Thyroid gland (tissue), 4 donors: ENCODE measurements around the gene TGFB1. TPM values are rescaled to one million over a fixed set of nuclear protein-coding genes. Genes with fewer than 3 reads are reported as not detected.

Experiments used
- DNase-seq, 2 donors: peaks; one replicate each; pipeline ENCODE4 v3.0.0-alpha.2; 2019
- H3K27ac ChIP-seq, 3 donors: fragments of 200-600 bp; sonication (generic); 1 replicate in 2 of 3; 2 replicates in 1 of 3; pipeline ENCODE4 v1.5.1; 2016 to 2019; ENCODE audit warnings: mild to moderate bottlenecking in 1 of 3, moderate library complexity in 1 of 3
- H3K27me3 ChIP-seq: fragments of 200-600 bp; sonication (generic); one replicate; pipeline ENCODE4 v1.5.1; 2019
- H3K36me3 ChIP-seq, 2 donors: fragments of 200-600 bp; sonication (generic); one replicate each; pipeline ENCODE4 v1.5.1; 2016 to 2019
- H3K4me1 ChIP-seq, 2 donors: fragments of 200-600 bp; sonication (generic); one replicate each; pipeline ENCODE4 v1.5.1; 2017 to 2019
- H3K4me3 ChIP-seq, 3 donors: fragments of 200-600 bp; sonication (generic); replicated peaks in 1 of 3; 1 replicate in 2 of 3; 2 replicates in 1 of 3; pipeline ENCODE4 v1.5.1; 2016; ENCODE audit warnings: mild to moderate bottlenecking in 1 of 3
- H3K9me3 ChIP-seq: fragments of 200-600 bp; sonication (generic); one replicate; pipeline ENCODE4 v1.5.1; 2017
- POLR2A ChIP-seq, 2 donors: fragments of 450-650 bp; IDR thresholded peaks; one replicate each; pipeline ENCODE4 v1.6.1; 2017; ENCODE audit warnings: antibody characterized with exemption in 2 of 2, mild to moderate bottlenecking in 2 of 2, moderate library complexity in 1 of 2
- WGBS, 2 donors: methylation state at CpG; one replicate each; pipeline ENCODE4 v1.1.5; 2017; 5-methylcytosine and 5-hydroxymethylcytosine counted together
- intact Hi-C: fragments of 100-400 bp; cut with DNase I; formaldehyde crosslinking; loops from one replicate; pipeline ENCODE4 v1.15.1; 2023
- total RNA-seq, 4 donors: library from RNA; depleted of rRNA; stranded (reverse); fragments of >200 nt; gene quantifications; one replicate each; pipeline ENCODE4 v1.2.3, GENCODE V29; 2016
- TF ChIP-seq, protein P1 (sequence below), 6 experiments: fragments of 200-600 bp in 3 of 6; fragments of 450-650 bp in 3 of 6; sonication (generic) in 3 of 6; IDR thresholded peaks; one replicate each; pipeline ENCODE4 v1.5.1; 2016 to 2019; ENCODE audit warnings: antibody characterized with exemption in 6 of 6, mild to moderate bottlenecking in 2 of 6, inconsistent platforms in 1 of 6, moderate library complexity in 1 of 6

Gene TGFB1
- total RNA-seq, 4 donors from 2014 or later: 9.6 to 13.7 (median 11.0) TPM

- H3K27ac ChIP-seq: no peak overlapping the region
- intact Hi-C loops: no loop called here
- 96% methylated on average over 2 of the region's 2 CpGs for WGBS, 2 donors
- H3K4me3 ChIP-seq: no peak overlapping the region
- no peaks in the 10 kb centered on the region for H3K9me3 ChIP-seq
- no peak for TF ChIP-seq POLR2A (IDR thresholded peaks at IDR 0.05)
- TF ChIP-seq, protein P1, sequence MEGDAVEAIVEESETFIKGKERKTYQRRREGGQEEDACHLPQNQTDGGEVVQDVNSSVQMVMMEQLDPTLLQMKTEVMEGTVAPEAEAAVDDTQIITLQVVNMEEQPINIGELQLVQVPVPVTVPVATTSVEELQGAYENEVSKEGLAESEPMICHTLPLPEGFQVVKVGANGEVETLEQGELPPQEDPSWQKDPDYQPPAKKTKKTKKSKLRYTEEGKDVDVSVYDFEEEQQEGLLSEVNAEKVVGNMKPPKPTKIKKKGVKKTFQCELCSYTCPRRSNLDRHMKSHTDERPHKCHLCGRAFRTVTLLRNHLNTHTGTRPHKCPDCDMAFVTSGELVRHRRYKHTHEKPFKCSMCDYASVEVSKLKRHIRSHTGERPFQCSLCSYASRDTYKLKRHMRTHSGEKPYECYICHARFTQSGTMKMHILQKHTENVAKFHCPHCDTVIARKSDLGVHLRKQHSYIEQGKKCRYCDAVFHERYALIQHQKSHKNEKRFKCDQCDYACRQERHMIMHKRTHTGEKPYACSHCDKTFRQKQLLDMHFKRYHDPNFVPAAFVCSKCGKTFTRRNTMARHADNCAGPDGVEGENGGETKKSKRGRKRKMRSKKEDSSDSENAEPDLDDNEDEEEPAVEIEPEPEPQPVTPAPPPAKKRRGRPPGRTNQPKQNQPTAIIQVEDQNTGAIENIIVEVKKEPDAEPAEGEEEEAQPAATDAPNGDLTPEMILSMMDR (IDR thresholded peaks at IDR 0.05): no peak
- H3K4me1 ChIP-seq: no peaks in the 10 kb centered on the region
- DNase-seq: no peak
- H3K36me3 ChIP-seq: peaks cover 0 to 5% of the 10 kb centered on the region in 2 donors
- no peaks in the 10 kb centered on the region for H3K27me3 ChIP-seq
Measured at GRCh38 chr19:41344162-41344561, 9.6 kb downstream of the TGFB1 start.

DNA sequence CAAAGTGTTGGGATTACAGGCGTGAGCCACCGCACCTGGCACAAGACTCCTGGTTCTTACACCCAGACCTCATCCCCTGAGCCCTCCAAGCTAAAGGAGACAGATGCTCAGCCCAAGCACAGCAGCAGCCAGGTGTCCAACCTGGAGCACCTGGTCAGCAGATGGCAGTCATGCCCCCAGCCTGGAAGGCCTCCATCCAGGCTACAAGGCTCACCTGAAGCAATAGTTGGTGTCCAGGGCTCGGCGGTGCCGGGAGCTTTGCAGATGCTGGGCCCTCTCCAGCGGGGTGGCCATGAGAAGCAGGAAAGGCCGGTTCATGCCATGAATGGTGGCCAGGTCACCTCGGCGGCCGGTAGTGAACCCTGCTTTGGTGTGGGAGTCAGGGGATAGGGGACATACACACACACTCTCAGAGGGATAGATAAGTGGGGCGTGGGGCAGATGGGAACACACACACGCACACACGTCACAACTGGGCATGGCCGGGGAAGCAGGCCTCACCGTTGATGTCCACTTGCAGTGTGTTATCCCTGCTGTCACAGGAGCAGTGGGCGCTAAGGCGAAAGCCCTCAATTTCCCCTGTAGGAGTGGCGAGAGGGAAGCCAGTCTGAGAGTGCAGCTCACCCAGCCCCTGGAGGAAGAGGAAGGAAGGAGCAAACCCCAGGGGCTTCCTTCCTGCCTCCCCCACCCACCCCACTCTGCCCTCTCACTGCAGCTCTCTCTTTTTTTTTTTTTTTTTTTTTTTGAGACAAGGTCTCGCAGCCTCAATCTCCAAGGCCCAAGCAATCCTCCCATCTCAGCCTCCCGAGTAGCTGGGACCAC is 11.8 kb downstream of the TGFB1 start:
- Histone ChIP-seq H3K27ac (no peak overlapping the region), H3K9me3 (no peaks in the 10 kb centered on the region), H3K4me3 (no peak overlapping the region), H3K36me3 (peaks cover 0 to 5% of the 10 kb centered on the region in 2 donors), H3K4me1 (no peaks in the 10 kb centered on the region), H3K27me3 (no peaks in the 10 kb centered on the region)
- intact Hi-C loops: no loop called here
- 90 to 91% methylated on average over 16 to 20 of the region's 20 CpGs for WGBS, 2 donors
- TF ChIP-seq, protein P1 (IDR thresholded peaks at IDR 0.05): peak in 2 of 6 experiments; percentile 13 to 33
- TF ChIP-seq POLR2A (IDR thresholded peaks at IDR 0.05): no peak
- peak; percentile 29 to 47 for DNase-seq

- no peak overlapping the region for H3K4me3 ChIP-seq
- H3K9me3 ChIP-seq: no peaks in the 10 kb centered on the region
- 74 to 79% methylated on average over 5 of the region's 5 CpGs for WGBS, 2 donors
- no peaks in the 10 kb centered on the region for H3K4me1 ChIP-seq
- no peak for DNase-seq
- H3K27ac ChIP-seq: no peak overlapping the region
- peaks cover 0 to 5% of the 10 kb centered on the region in 2 donors for H3K36me3 ChIP-seq
- TF ChIP-seq, protein P1 (IDR thresholded peaks at IDR 0.05): no peak
- no peak for TF ChIP-seq POLR2A (IDR thresholded peaks at IDR 0.05)
- no peaks in the 10 kb centered on the region for H3K27me3 ChIP-seq
- intact Hi-C loops: no loop called here
Measured at GRCh38 chr19:41339936-41340335, 13.8 kb downstream of the TGFB1 start.

- Histone ChIP-seq H3K9me3 (no peaks in the 10 kb centered on the region), H3K4me3 (no peak overlapping the region), H3K4me1 (no peaks in the 10 kb centered on the region), H3K27ac (no peak overlapping the region), H3K27me3 (no peaks in the 10 kb centered on the region), H3K36me3 (no peaks in the 10 kb centered on the region)
- TF ChIP-seq, protein P1 (IDR thresholded peaks at IDR 0.05): no peak
- no peak for TF ChIP-seq POLR2A (IDR thresholded peaks at IDR 0.05)
- intact Hi-C loops: no loop called here
- WGBS, 2 donors: 92 to 94% methylated on average over 10 of the region's 10 CpGs
- DNase-seq: no peak
Measured at GRCh38 chr19:41335467-41335866, 18.3 kb downstream of the TGFB1 start.

DNA sequence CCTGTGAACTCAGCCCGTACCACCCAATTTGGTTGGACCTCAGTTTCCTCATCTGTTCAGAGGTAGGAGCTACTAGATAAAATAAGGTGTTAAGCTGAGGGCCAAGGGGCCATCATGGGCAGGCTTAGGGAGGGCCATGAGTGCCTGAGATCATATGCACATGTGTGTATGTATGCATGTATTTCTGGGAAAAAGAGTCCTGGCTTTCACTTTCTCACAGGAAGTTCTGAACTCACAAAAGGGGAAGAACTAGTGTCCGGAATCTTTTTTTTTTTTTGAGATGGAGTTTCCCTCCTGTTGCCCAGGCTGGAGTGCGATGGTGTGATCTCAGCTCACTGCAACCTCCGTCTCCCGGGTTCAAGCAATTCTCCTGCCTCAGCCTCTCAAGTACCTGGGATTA is 18.9 kb downstream of the TGFB1 start:
- Histone ChIP-seq H3K4me3 (no peak overlapping the region), H3K4me1 (no peaks in the 10 kb centered on the region), H3K27me3 (no peaks in the 10 kb centered on the region), H3K36me3 (no peaks in the 10 kb centered on the region), H3K27ac (no peak overlapping the region), H3K9me3 (no peaks in the 10 kb centered on the region)
- intact Hi-C loops: no loop called here
- WGBS, 2 donors: 68 to 72% methylated on average over 5 of the region's 5 CpGs
- DNase-seq: no peak
- TF ChIP-seq, protein P1 (IDR thresholded peaks at IDR 0.05): no peak
- TF ChIP-seq POLR2A (IDR thresholded peaks at IDR 0.05): no peak
